Common myeloid progenitor, CD34-positive (primary cell): ENCODE data around the gene ZSCAN25.
"Not testable (repeated sequence)": the region's sequence is repeated elsewhere in the genome, so short reads cannot be mapped to it uniquely, and the experiment has no call there.

ENCODE experiments used
- CTCF ChIA-PET: fragments of 350-600 bp; sonication (Branson Sonifier 250); formaldehyde crosslinking; loops from one replicate; lab custom pipeline; 2021; ENCODE audit warnings: antibody characterized with exemption; lab: Charles Lee
- POLR2A ChIA-PET: fragments of 350-600 bp; sonication (Branson Sonifier 250); formaldehyde crosslinking; loops from one replicate; lab custom pipeline; 2021; ENCODE audit warnings: antibody characterized with exemption; lab: Charles Lee
- DNase-seq, 3 donors: peaks; one replicate each; pipeline versions ENCODE4 v3.0.0 to v3.0.0-alpha.2; 2013
- H3K27ac ChIP-seq, 2 experiments: 1 replicate in 1 of 2; 2 replicates in 1 of 2; pipeline ENCODE4 v1.7.0; 2013; ENCODE audit warnings: inconsistent platforms in 2 of 2, low read length in 2 of 2, mild to moderate bottlenecking in 2 of 2, low read depth in 1 of 2, moderate library complexity in 1 of 2; ENCODE audit not compliant: severe bottlenecking in 2 of 2, insufficient read depth in 1 of 2, poor library complexity in 1 of 2
- H3K27me3 ChIP-seq, 5 experiments: replicated peaks in 2 of 5; 1 replicate in 3 of 5; 2 replicates in 2 of 5; pipeline versions ENCODE4 v1.6.1 to v1.7.0; 2013; ENCODE audit warnings: low read length in 4 of 5, mild to moderate bottlenecking in 2 of 5, moderate library complexity in 2 of 5, inconsistent platforms in 1 of 5; ENCODE audit not compliant: insufficient read depth in 5 of 5, control insufficient read depth in 4 of 5
- H3K36me3 ChIP-seq, 4 experiments: 1 replicate in 2 of 4; 2 replicates in 2 of 4; pipeline versions ENCODE4 v1.6.1 to v1.7.0; 2013; ENCODE audit warnings: low read length in 3 of 4, control low read depth in 1 of 4, mild to moderate bottlenecking in 1 of 4; ENCODE audit not compliant: control insufficient read depth in 4 of 4, insufficient read depth in 4 of 4
- H3K4me1 ChIP-seq, 4 experiments: 1 replicate in 3 of 4; 2 replicates in 1 of 4; pipeline versions ENCODE4 v1.6.1 to v1.7.1; 2013; ENCODE audit warnings: low read length in 3 of 4, mild to moderate bottlenecking in 3 of 4, control low read depth in 1 of 4, inconsistent platforms in 1 of 4, moderate library complexity in 1 of 4; ENCODE audit not compliant: control insufficient read depth in 4 of 4, insufficient read depth in 4 of 4; ENCODE audit errors: control extremely low read depth in 1 of 4
- H3K4me3 ChIP-seq, 7 experiments: 1 replicate in 4 of 7; 2 replicates in 3 of 7; pipeline versions ENCODE4 v1.5.1 to v1.7.0; 2013; ENCODE audit warnings: mild to moderate bottlenecking in 7 of 7, low read length in 6 of 7, moderate library complexity in 6 of 7, inconsistent platforms in 2 of 7, low read depth in 2 of 7, control low read depth in 1 of 7; ENCODE audit not compliant: insufficient read depth in 4 of 7, control insufficient read depth in 1 of 7; ENCODE audit errors: extremely low read depth in 1 of 7
- H3K9me3 ChIP-seq, 5 experiments: 1 replicate in 4 of 5; 2 replicates in 1 of 5; pipeline versions ENCODE4 v1.6.1 to v1.7.1; 2013; ENCODE audit warnings: low read length in 4 of 5, mild to moderate bottlenecking in 2 of 5, inconsistent platforms in 1 of 5, low read depth in 1 of 5, moderate library complexity in 1 of 5; ENCODE audit not compliant: control insufficient read depth in 4 of 5, insufficient read depth in 2 of 5; ENCODE audit errors: control extremely low read depth in 1 of 5
- WGBS: methylation state at CpG from one replicate; pipeline ENCODE4 v1.1.5; 2013; ENCODE audit not compliant: insufficient coverage; 5-methylcytosine and 5-hydroxymethylcytosine counted together

ZSCAN25 gene

DNA sequence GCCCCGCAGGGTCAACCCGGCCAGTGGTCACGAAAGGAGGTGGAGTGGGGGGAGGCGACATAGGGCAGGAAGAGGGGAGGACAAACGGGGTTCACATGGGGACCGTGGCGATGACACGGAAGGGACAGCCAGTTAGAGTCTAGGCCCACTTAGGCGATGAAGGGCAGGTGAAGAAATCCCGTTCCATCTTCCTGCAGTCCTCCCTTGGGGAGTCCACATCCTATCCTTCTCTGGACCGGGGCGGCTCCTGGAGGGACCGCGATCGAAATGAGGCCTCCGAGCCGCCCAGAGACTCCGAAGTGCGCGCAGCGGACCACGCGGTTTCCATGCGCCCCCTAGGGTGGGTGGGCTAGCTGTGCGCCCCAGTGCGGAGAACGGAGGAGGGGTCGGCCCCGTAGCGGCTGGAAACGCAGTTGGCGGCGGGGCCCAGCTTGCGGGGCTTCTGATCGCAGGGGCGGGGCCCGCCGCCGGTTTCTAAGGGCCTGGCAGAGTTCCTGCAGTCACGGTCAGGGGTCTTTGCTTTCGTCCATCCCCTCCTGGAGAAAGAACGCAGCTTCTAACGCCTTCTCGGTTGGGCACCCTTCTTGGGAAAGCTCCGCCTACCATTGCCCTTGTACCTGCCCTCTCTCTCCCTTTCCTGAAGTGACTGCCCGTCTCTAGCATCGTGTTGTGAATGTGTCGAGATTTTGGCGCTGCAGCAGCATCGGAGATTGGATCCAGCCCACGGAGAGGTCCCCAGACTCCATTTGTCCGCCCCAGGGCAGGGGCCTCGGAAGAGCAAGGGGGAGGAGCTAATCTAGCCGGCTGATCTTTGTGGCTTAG lies 36.6 kb upstream of the ZSCAN25 start:
- CTCF ChIA-PET, result interaction anchor here (0.7 to 1.8 kb wide), 9 partner anchors 10 to 409 kb away, joined by 3 to 9 read pairs (median 3); partner anchors contain the start of genes ZNF655 and ZSCAN25
- POLR2A ChIA-PET, result interaction anchor here (1.2 kb wide), 1 partner anchor 21 kb away, joined by 3 read pairs; no protein-coding TSS in a partner anchor
- Histone ChIP-seq H3K27ac (no peak overlapping the region), H3K4me1 (peaks cover 2 to 16% (median 11%) of the 10 kb centered on the region in 4 experiments), H3K4me3 (peak overlapping the region; percentile 10 to 84 (median 76)), H3K36me3 (no peaks in the 10 kb centered on the region), H3K9me3 (no peaks in the 10 kb centered on the region), H3K27me3 (peaks cover 0 to 7% (median 4%) of the 10 kb centered on the region in 5 experiments)
- peak; percentile 65 to 81 (median 78) for DNase-seq
- WGBS, result under 1% methylated on average over 46 of the region's 54 CpGs

GRCh38 chr7:99580778-99581332 lies 35.9 kb upstream of the ZSCAN25 start:
- 0% methylated on average over 1 of the region's 4 CpGs for WGBS
- not testable (repeated sequence) for H3K36me3 ChIP-seq, H3K9me3 ChIP-seq, DNase-seq, H3K27ac ChIP-seq, H3K27me3 ChIP-seq
- POLR2A ChIA-PET, result interaction anchor here (1.2 kb wide), 1 partner anchor 22 kb away, joined by 3 read pairs; no protein-coding TSS in a partner anchor
- Histone ChIP-seq H3K4me3 (peak overlapping the region; percentile 10 to 84 (median 76)), H3K4me1 (peaks cover 2 to 16% (median 11%) of the 10 kb centered on the region in 4 experiments)
- CTCF ChIA-PET, result interaction anchor here (0.7 to 1.8 kb wide), 9 partner anchors 10 to 408 kb away, joined by 3 to 9 read pairs (median 3); partner anchors contain the start of genes ZNF655 and ZSCAN25

DNA sequence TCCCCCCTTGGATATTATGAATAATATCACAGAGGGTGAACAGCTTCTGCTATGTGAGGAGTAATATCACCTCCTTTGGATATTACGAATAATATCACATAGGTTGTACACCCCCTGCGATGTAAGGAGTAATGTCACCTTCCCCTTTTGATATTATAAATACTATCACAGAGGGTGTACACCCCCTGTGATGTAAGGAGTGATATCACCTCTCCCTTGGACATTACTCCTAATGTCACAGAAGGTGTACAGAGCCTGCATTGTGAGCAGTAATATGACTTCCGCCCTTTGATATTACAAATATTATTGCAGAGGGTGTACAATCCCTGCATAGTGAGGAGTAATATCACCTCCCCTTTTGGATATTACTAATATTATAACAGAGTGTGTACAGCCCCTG lies 27.9 kb upstream of the ZSCAN25 start:
- Histone ChIP-seq H3K27me3 (peaks cover 1 to 11% (median 5%) of the 10 kb centered on the region in 5 experiments), H3K4me1 (no peaks in the 10 kb centered on the region), H3K9me3 (no peaks in the 10 kb centered on the region), H3K27ac (no peak overlapping the region), H3K36me3 (no peaks in the 10 kb centered on the region), H3K4me3 (no peak overlapping the region)
- ChIA-PET POLR2A (no interaction called here), CTCF (no interaction called here)
- WGBS, result no CpG with 5 or more reads among the region's 3 CpGs
- DNase-seq, result no peak

- no peak overlapping the region for H3K27ac ChIP-seq
- CTCF ChIA-PET, result no interaction called here
- H3K4me3 ChIP-seq, result no peak overlapping the region
- no CpG with 5 or more reads among the region's 7 CpGs for WGBS
- no peaks in the 10 kb centered on the region for H3K9me3 ChIP-seq
- no peaks in the 10 kb centered on the region for H3K4me1 ChIP-seq
- no peak for DNase-seq
- no peaks in the 10 kb centered on the region for H3K36me3 ChIP-seq
- H3K27me3 ChIP-seq, result no peaks in the 10 kb centered on the region
- POLR2A ChIA-PET, result no interaction called here
Measured at GRCh38 chr7:99594948-99595745, 21.6 kb upstream of the ZSCAN25 start.

GRCh38 chr7:99596408-99596955 lies 20.3 kb upstream of the ZSCAN25 start:
- DNase-seq, result no peak

DNA sequence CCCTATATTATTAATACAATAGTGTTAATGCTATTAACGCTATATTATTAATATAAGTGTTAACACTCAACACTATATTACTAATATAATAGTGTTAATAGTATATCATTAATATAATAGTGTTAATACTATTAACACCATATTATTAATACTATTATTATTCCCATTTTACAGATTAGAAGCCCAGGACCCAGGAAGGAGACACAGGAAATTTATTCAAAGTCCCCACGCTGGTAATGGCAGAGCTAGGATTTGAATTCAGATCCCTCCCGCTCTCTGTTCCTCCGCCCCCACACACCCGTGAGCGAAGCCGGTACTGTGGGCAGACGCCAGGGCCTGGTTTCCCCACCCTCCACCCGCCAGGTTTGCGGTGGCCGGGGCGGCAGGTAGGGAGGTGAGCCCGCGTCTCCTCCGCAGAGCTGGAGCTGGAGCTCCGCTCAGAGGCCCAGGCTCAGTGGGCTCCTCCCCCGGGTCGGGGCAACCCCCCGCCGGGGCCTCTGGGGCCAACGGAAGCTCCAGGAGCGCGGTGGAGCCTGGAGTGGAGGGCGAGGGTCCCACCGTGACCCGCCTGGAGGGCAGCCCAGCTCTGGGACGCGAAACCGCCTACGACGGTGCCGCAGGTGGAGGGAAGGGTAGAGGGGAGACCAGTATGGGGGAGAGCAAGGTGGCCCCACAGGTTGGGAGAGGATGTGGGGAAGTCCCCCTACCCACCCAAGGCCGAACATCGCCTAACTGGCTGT lies 18.8 kb upstream of the ZSCAN25 start, which contains the start of gene TMEM225B:
TMEM225B (plus strand) TSS at position 506 of the 740 bp plus-strand sequence. CDS start 6,122 bp downstream, outside the sequence.
- H3K27ac ChIP-seq, result no peak within 1 kb of the TSS
- H3K4me3 ChIP-seq, result no peak within 1 kb of the TSS
- POLR2A ChIA-PET, result no interaction called here
- 75% methylated on average over 33 of the region's 34 CpGs for WGBS
- CTCF ChIA-PET, result no interaction called here
- no peaks in the 10 kb centered on the region for H3K4me1 ChIP-seq
- no peaks in the 10 kb centered on the region for H3K27me3 ChIP-seq
- no peaks in the 10 kb centered on the region for H3K9me3 ChIP-seq
- H3K36me3 ChIP-seq, result no peaks in the 10 kb centered on the region
- DNase-seq, result peak in 1 of 3 donors; percentile 14

More at GRCh38 chr7:99596408-99596955, 20.3 kb upstream of the ZSCAN25 start:
- Histone ChIP-seq H3K4me1 (no peaks in the 10 kb centered on the region), H3K4me3 (no peak overlapping the region), H3K9me3 (no peaks in the 10 kb centered on the region), H3K36me3 (no peaks in the 10 kb centered on the region), H3K27me3 (no peaks in the 10 kb centered on the region), H3K27ac (no peak overlapping the region)
- CTCF ChIA-PET, result no interaction called here
- POLR2A ChIA-PET, result no interaction called here
- WGBS, result no CpG with 5 or more reads among the region's 1 CpG
